Duodenal mucosa (tissue), 2 donors: ENCODE data around the gene ZDHHC13.

Experiments used
- H3K27ac ChIP-seq: one replicate; pipeline ENCODE4 v1.7.0; 2013; ENCODE audit warnings: low read depth, low read length
- H3K27me3 ChIP-seq, 2 donors: one replicate each; pipeline ENCODE4 v1.7.0; 2013; ENCODE audit warnings: low read length in 2 of 2, control low read depth in 1 of 2; ENCODE audit not compliant: insufficient read depth in 2 of 2, control insufficient read depth in 1 of 2
- H3K36me3 ChIP-seq, 2 donors: one replicate each; pipeline ENCODE4 v1.7.0; 2013; ENCODE audit warnings: low read length in 2 of 2, control low read depth in 1 of 2; ENCODE audit not compliant: insufficient read depth in 2 of 2, control insufficient read depth in 1 of 2
- H3K4me1 ChIP-seq, 2 donors: one replicate each; pipeline ENCODE4 v1.7.0; 2013; ENCODE audit warnings: low read length in 2 of 2, control low read depth in 1 of 2; ENCODE audit not compliant: insufficient read depth in 2 of 2, control insufficient read depth in 1 of 2
- H3K4me3 ChIP-seq, 2 donors: one replicate each; pipeline ENCODE4 v1.7.0; 2013; ENCODE audit warnings: low read length in 2 of 2, low read depth in 1 of 2
- H3K9ac ChIP-seq, 2 donors: one replicate each; pipeline ENCODE4 v1.7.0; 2013; ENCODE audit warnings: low read length in 2 of 2, low read depth in 1 of 2
- H3K9me3 ChIP-seq, 2 donors: one replicate each; pipeline ENCODE4 v1.7.0; 2013; ENCODE audit warnings: low read length in 2 of 2, control low read depth in 1 of 2; ENCODE audit not compliant: control insufficient read depth in 1 of 2

The ZDHHC13 gene

DNA sequence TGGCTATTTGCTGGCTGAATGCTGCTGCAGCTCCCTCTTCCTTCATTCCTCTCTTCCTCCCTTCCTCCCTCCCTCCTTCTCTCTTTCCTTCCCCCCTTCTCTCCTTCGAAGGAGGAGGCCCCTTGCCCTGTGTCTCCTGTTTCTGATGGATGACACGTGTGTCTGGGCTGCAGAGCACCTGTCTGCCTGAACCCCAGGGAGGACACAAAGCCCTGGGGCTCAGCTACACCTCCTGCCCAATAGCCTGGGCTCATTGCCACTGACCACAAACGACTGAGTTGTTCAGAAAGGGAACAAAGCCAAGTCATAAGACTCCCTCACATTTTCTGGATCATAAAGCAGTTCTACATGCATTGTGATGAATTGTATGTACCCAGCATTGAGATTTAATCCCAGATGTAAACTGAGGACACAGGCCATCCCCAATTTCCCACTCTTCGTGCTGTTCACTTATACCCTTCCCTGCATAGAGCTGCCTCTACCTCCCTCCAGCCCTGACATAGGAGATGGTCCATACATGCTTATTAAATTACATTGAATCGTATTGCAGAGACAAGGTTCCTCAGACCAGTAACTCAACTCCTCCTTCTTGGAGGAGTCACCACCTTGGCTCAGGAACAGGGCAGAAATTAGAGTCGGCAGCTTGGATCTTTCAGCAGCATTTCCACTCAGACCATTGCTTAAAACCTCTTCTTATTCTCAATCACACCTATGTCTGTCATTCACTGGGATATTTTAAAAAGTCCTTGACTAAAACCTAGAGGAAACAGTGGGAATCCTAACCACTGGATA, 83.6 kb downstream of the ZDHHC13 start:
- H3K27ac ChIP-seq: no peak overlapping the region
- H3K9me3 ChIP-seq: no peaks in the 10 kb centered on the region
- H3K9ac ChIP-seq: no peak overlapping the region
- peaks cover 8 to 15% of the 10 kb centered on the region in 2 donors for H3K4me1 ChIP-seq
- H3K4me3 ChIP-seq: no peak overlapping the region
- H3K36me3 ChIP-seq: no peaks in the 10 kb centered on the region
- H3K27me3 ChIP-seq: no peaks in the 10 kb centered on the region

GRCh38 chr11:19201737-19202605, 85.0 kb downstream of the ZDHHC13 start, which contains the start of gene CSRP3:
Gene CSRP3, minus strand, starts transcription at chr11:19201983. Its CDS starts 9,535 bp downstream, at chr11:19192448.
- H3K9me3 ChIP-seq: no peaks in the 10 kb centered on the region
- no peak within 1 kb of the TSS for H3K27ac ChIP-seq
- peaks cover 8 to 15% of the 10 kb centered on the region in 2 donors for H3K4me1 ChIP-seq
- no peak within 1 kb of the TSS for H3K4me3 ChIP-seq
- H3K9ac ChIP-seq: no peak within 1 kb of the TSS
- H3K36me3 ChIP-seq: no peaks in the 10 kb centered on the region
- H3K27me3 ChIP-seq: no peaks in the 10 kb centered on the region

GRCh38 chr11:19204836-19205235, 87.9 kb downstream of the ZDHHC13 start:
- H3K27ac ChIP-seq: no peak overlapping the region
- H3K9ac ChIP-seq: no peak overlapping the region
- H3K27me3 ChIP-seq: no peaks in the 10 kb centered on the region
- H3K36me3 ChIP-seq: no peaks in the 10 kb centered on the region
- H3K9me3 ChIP-seq: no peaks in the 10 kb centered on the region
- H3K4me3 ChIP-seq: no peak overlapping the region
- H3K4me1 ChIP-seq: peaks cover 5 to 15% of the 10 kb centered on the region in 2 donors

- Histone ChIP-seq H3K27me3 (no peaks in the 10 kb centered on the region), H3K36me3 (no peaks in the 10 kb centered on the region), H3K27ac (no peak overlapping the region), H3K4me3 (no peak overlapping the region), H3K9me3 (no peaks in the 10 kb centered on the region), H3K4me1 (peaks cover 0 to 5% of the 10 kb centered on the region in 2 donors), H3K9ac (no peak overlapping the region)
Measured at GRCh38 chr11:19208181-19208580, 91.2 kb downstream of the ZDHHC13 start.

GRCh38 chr11:19208959-19209546, 92.1 kb downstream of the ZDHHC13 start:
- H3K4me3 ChIP-seq: no peak overlapping the region
- no peaks in the 10 kb centered on the region for H3K27me3 ChIP-seq
- no peaks in the 10 kb centered on the region for H3K9me3 ChIP-seq
- peaks cover 0 to 5% of the 10 kb centered on the region in 2 donors for H3K4me1 ChIP-seq
- H3K9ac ChIP-seq: no peak overlapping the region
- no peaks in the 10 kb centered on the region for H3K36me3 ChIP-seq
- H3K27ac ChIP-seq: no peak overlapping the region

GRCh38 chr11:19209617-19210370, 92.8 kb downstream of the ZDHHC13 start:
- no peaks in the 10 kb centered on the region for H3K27me3 ChIP-seq
- peaks cover 0 to 5% of the 10 kb centered on the region in 2 donors for H3K4me1 ChIP-seq
- H3K4me3 ChIP-seq: no peak overlapping the region
- no peaks in the 10 kb centered on the region for H3K9me3 ChIP-seq
- H3K27ac ChIP-seq: no peak overlapping the region
- H3K36me3 ChIP-seq: no peaks in the 10 kb centered on the region
- no peak overlapping the region for H3K9ac ChIP-seq

DNA sequence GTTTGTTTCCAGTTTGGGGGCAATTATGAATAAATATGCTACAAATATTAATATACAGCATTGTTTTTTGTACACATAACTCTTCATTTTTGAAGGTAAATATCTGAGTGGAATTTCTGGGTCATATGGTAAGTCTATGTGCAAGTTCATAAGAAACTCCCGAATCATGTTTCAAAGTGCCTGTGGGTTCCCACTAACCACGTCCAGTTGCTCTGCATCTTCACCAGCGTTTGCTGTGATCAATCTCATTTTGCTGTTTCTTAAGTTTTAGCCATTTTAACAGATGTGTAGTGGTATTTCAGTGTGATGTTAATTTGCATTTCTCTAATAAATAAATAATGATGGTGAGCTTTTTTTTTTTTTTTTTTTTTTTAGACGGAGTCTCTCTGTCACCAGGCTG, 99.1 kb downstream of the ZDHHC13 start:
- no peak overlapping the region for H3K9ac ChIP-seq
- H3K27me3 ChIP-seq: no peaks in the 10 kb centered on the region
- peaks cover 0 to 11% of the 10 kb centered on the region in 2 donors for H3K4me1 ChIP-seq
- no peak overlapping the region for H3K4me3 ChIP-seq
- no peak overlapping the region for H3K27ac ChIP-seq
- no peaks in the 10 kb centered on the region for H3K9me3 ChIP-seq
- H3K36me3 ChIP-seq: no peaks in the 10 kb centered on the region

- no peak overlapping the region for H3K9ac ChIP-seq
- no peaks in the 10 kb centered on the region for H3K27me3 ChIP-seq
- H3K9me3 ChIP-seq: no peaks in the 10 kb centered on the region
- peaks cover 6 to 18% of the 10 kb centered on the region in 2 donors for H3K4me1 ChIP-seq
- H3K27ac ChIP-seq: no peak overlapping the region
- H3K36me3 ChIP-seq: no peaks in the 10 kb centered on the region
- H3K4me3 ChIP-seq: no peak overlapping the region
Measured at GRCh38 chr11:19216709-19217374, 99.9 kb downstream of the ZDHHC13 start.

- no peak overlapping the region for H3K4me3 ChIP-seq
- no peak overlapping the region for H3K27ac ChIP-seq
Measured at GRCh38 chr11:19218216-19218615, 101.2 kb downstream of the ZDHHC13 start.

More at GRCh38 chr11:19218216-19218615, 101.2 kb downstream of the ZDHHC13 start:
- Histone ChIP-seq H3K4me1 (peaks cover 6 to 18% of the 10 kb centered on the region in 2 donors), H3K9ac (no peak overlapping the region), H3K27me3 (no peaks in the 10 kb centered on the region), H3K9me3 (no peaks in the 10 kb centered on the region), H3K36me3 (peaks cover 0 to 2% of the 10 kb centered on the region in 2 donors)
